ENCODE measurements around the gene LARP4B.

LARP4B gene

GRCh38 chr10:963655-964054 is 32.1 kb upstream of the LARP4B start:
- H3K36me3 ChIP-seq (replicated peaks; ENCODE audit: low read depth, low read length), result no peaks in the 10 kb centered on the region
- H3K4me1 ChIP-seq (ENCODE audit: low read length), result no peaks in the 10 kb centered on the region
- TF ChIP-seq EZH2phosphoT487 (IDR thresholded peaks at IDR 0.05; ENCODE audit: low read depth), result no peak
- TF ChIP-seq, protein P1, sequence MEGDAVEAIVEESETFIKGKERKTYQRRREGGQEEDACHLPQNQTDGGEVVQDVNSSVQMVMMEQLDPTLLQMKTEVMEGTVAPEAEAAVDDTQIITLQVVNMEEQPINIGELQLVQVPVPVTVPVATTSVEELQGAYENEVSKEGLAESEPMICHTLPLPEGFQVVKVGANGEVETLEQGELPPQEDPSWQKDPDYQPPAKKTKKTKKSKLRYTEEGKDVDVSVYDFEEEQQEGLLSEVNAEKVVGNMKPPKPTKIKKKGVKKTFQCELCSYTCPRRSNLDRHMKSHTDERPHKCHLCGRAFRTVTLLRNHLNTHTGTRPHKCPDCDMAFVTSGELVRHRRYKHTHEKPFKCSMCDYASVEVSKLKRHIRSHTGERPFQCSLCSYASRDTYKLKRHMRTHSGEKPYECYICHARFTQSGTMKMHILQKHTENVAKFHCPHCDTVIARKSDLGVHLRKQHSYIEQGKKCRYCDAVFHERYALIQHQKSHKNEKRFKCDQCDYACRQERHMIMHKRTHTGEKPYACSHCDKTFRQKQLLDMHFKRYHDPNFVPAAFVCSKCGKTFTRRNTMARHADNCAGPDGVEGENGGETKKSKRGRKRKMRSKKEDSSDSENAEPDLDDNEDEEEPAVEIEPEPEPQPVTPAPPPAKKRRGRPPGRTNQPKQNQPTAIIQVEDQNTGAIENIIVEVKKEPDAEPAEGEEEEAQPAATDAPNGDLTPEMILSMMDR (IDR thresholded peaks at IDR 0.05; ENCODE audit: low read depth, low read length), result no peak
- H4K20me1 ChIP-seq (ENCODE audit: insufficient read depth, low read length), result no peaks in the 10 kb centered on the region
- H3K9ac ChIP-seq (ENCODE audit: low read length), result no peak overlapping the region
- H2AFZ ChIP-seq (ENCODE audit: low read depth, low read length), result no peak overlapping the region
- H3K27me3 ChIP-seq (ENCODE audit: low read depth, low read length), result no peaks in the 10 kb centered on the region
- H3K27ac ChIP-seq (ENCODE audit: low read length), result no peak overlapping the region
- H3K9me3 ChIP-seq (ENCODE audit: insufficient read depth, low read length), result no peaks in the 10 kb centered on the region
- H3K79me2 ChIP-seq (ENCODE audit: low read length), result no peaks in the 10 kb centered on the region
- no peak overlapping the region for H3K4me3 ChIP-seq (ENCODE audit: low read length)
- no peak overlapping the region for H3K4me2 ChIP-seq (ENCODE audit: low read length)

DNA sequence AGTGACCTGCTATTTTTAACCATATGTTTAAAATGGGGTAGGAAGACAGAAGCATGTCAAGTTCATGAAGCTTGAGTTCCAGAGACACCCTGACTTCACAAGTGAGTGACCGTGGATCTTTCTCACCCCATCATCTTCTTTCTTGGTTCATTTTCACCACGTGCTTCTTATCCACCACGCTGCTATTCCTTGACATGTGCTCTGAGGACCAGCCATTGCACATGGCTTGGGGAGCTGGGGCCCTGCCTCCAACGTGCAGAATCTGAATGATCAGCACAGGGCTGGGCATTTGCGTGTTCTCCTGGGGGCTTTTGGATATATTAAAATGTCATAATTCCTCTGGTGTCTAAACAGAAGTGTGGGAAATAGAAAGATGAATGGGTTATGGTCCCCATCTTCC is 31.7 kb upstream of the LARP4B start:
- TF ChIP-seq, protein P1 (IDR thresholded peaks at IDR 0.05; ENCODE audit: low read depth, low read length), result no peak
- TF ChIP-seq EZH2phosphoT487 (IDR thresholded peaks at IDR 0.05; ENCODE audit: low read depth), result no peak
- Histone ChIP-seq H2AFZ (ENCODE audit: low read depth, low read length) (no peak overlapping the region), H3K9me3 (ENCODE audit: insufficient read depth, low read length) (no peaks in the 10 kb centered on the region), H3K27ac (ENCODE audit: low read length) (no peak overlapping the region), H3K36me3 (replicated peaks; ENCODE audit: low read depth, low read length) (no peaks in the 10 kb centered on the region), H4K20me1 (ENCODE audit: insufficient read depth, low read length) (no peaks in the 10 kb centered on the region), H3K4me2 (ENCODE audit: low read length) (no peak overlapping the region), H3K9ac (ENCODE audit: low read length) (no peak overlapping the region), H3K79me2 (ENCODE audit: low read length) (no peaks in the 10 kb centered on the region), H3K4me1 (ENCODE audit: low read length) (no peaks in the 10 kb centered on the region), H3K27me3 (ENCODE audit: low read depth, low read length) (no peaks in the 10 kb centered on the region), H3K4me3 (ENCODE audit: low read length) (no peak overlapping the region)

- H4K20me1 ChIP-seq (ENCODE audit: insufficient read depth, low read length), result no peaks in the 10 kb centered on the region
- H3K4me1 ChIP-seq (ENCODE audit: low read length), result no peaks in the 10 kb centered on the region
- no peak overlapping the region for H2AFZ ChIP-seq (ENCODE audit: low read depth, low read length)
- H3K79me2 ChIP-seq (ENCODE audit: low read length), result no peaks in the 10 kb centered on the region
- no peaks in the 10 kb centered on the region for H3K27me3 ChIP-seq (ENCODE audit: low read depth, low read length)
- H3K4me3 ChIP-seq (ENCODE audit: low read length), result no peak overlapping the region
- H3K9ac ChIP-seq (ENCODE audit: low read length), result no peak overlapping the region
- TF ChIP-seq, protein P1 (IDR thresholded peaks at IDR 0.05; ENCODE audit: low read depth, low read length), result no peak
- TF ChIP-seq EZH2phosphoT487 (IDR thresholded peaks at IDR 0.05; ENCODE audit: low read depth), result no peak
- H3K27ac ChIP-seq (ENCODE audit: low read length), result no peak overlapping the region
- no peak overlapping the region for H3K4me2 ChIP-seq (ENCODE audit: low read length)
- H3K36me3 ChIP-seq (replicated peaks; ENCODE audit: low read depth, low read length), result no peaks in the 10 kb centered on the region
- no peaks in the 10 kb centered on the region for H3K9me3 ChIP-seq (ENCODE audit: insufficient read depth, low read length)
These were observed 30.8 kb upstream of the LARP4B start for GRCh38 chr10:962342-962741.

DNA sequence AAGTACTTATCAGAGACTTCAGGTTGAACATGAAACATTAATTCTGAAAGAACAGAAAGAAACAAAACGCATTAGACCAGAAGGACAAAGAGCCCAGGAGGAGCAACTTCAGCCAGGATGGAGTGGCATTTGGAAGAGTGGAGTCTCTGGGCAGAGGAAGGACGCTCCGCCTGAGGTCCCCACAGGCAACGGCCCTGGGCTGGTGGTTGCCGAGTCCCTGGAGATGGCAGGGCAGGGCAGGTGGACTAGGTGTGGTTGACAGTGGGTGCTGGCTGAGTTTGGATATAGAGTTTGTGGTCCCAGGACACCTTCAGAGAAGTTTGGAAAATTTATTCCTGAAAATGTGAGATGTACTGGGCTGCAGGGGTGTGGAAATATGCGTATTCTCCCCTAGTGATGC is 27.4 kb upstream of the LARP4B start:
- Histone ChIP-seq H3K4me3 (ENCODE audit: low read length) (no peak overlapping the region), H3K79me2 (ENCODE audit: low read length) (no peaks in the 10 kb centered on the region), H3K27ac (ENCODE audit: low read length) (no peak overlapping the region), H3K4me1 (ENCODE audit: low read length) (no peaks in the 10 kb centered on the region), H3K9me3 (ENCODE audit: insufficient read depth, low read length) (no peaks in the 10 kb centered on the region), H4K20me1 (ENCODE audit: insufficient read depth, low read length) (no peaks in the 10 kb centered on the region), H3K9ac (ENCODE audit: low read length) (no peak overlapping the region), H3K36me3 (replicated peaks; ENCODE audit: low read depth, low read length) (no peaks in the 10 kb centered on the region), H2AFZ (ENCODE audit: low read depth, low read length) (no peak overlapping the region), H3K4me2 (ENCODE audit: low read length) (no peak overlapping the region), H3K27me3 (ENCODE audit: low read depth, low read length) (no peaks in the 10 kb centered on the region)
- TF ChIP-seq EZH2phosphoT487 (IDR thresholded peaks at IDR 0.05; ENCODE audit: low read depth), result no peak
- TF ChIP-seq, protein P1 (IDR thresholded peaks at IDR 0.05; ENCODE audit: low read depth, low read length), result no peak
